ENCODE measurements around the gene DLGAP1.

GRCh38 chr18:3824101-3824500 lies 631.0 kb downstream of the DLGAP1 start:
- TF ChIP-seq, protein P1, sequence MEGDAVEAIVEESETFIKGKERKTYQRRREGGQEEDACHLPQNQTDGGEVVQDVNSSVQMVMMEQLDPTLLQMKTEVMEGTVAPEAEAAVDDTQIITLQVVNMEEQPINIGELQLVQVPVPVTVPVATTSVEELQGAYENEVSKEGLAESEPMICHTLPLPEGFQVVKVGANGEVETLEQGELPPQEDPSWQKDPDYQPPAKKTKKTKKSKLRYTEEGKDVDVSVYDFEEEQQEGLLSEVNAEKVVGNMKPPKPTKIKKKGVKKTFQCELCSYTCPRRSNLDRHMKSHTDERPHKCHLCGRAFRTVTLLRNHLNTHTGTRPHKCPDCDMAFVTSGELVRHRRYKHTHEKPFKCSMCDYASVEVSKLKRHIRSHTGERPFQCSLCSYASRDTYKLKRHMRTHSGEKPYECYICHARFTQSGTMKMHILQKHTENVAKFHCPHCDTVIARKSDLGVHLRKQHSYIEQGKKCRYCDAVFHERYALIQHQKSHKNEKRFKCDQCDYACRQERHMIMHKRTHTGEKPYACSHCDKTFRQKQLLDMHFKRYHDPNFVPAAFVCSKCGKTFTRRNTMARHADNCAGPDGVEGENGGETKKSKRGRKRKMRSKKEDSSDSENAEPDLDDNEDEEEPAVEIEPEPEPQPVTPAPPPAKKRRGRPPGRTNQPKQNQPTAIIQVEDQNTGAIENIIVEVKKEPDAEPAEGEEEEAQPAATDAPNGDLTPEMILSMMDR (IDR thresholded peaks at IDR 0.05), result no peak
- TF ChIP-seq ZFX (IDR thresholded peaks at IDR 0.05; ENCODE audit: borderline replicate concordance), result no peak
